AG09309 (cell line): ENCODE measurements around the gene APOA5.
"Not testable (repeated sequence)": the region's sequence is repeated elsewhere in the genome, so short reads cannot be mapped to it uniquely, and the experiment has no call there.

Experiments used
- DNase-seq: peaks from one replicate; pipeline ENCODE4 v3.0.0-alpha.2; 2010; ENCODE audit warnings: low read depth
- H3K4me3 ChIP-seq: 2 replicates; pipeline ENCODE4 v1.5.1; 2011; ENCODE audit warnings: mild to moderate bottlenecking, low read depth, low read length, moderate library complexity; ENCODE audit not compliant: control insufficient read depth
- CTCF ChIP-seq: IDR thresholded peaks from 2 replicates; pipeline ENCODE4 v1.5.1; 2011; ENCODE audit warnings: mild to moderate bottlenecking, low read depth, low read length, inconsistent platforms; ENCODE audit not compliant: insufficient read depth, control insufficient read depth; ENCODE audit errors: missing control alignments

The APOA5 gene

GRCh38 chr11:116835791-116836631, 44.3 kb upstream of the APOA5 start:
- peak; percentile 80 for DNase-seq
- peak overlapping the region; percentile 23 for H3K4me3 ChIP-seq
- peak; percentile 73 for TF ChIP-seq CTCF

GRCh38 chr11:116835042-116835772, 43.5 kb upstream of the APOA5 start:
- H3K4me3 ChIP-seq, result peak overlapping the region; percentile 23
- no peak for TF ChIP-seq CTCF
- DNase-seq, result no peak

GRCh38 chr11:116834535-116835041, 42.9 kb upstream of the APOA5 start:
- not testable (repeated sequence) for DNase-seq, H3K4me3 ChIP-seq

GRCh38 chr11:116833816-116834534, 42.3 kb upstream of the APOA5 start:
- no peak overlapping the region for H3K4me3 ChIP-seq
- no peak for DNase-seq
- TF ChIP-seq CTCF, result no peak

- H3K4me3 ChIP-seq, result no peak overlapping the region
- DNase-seq, result no peak
- no peak for TF ChIP-seq CTCF
Observed at GRCh38 chr11:116833491-116833815, 41.8 kb upstream of the APOA5 start.

- H3K4me3 ChIP-seq, result no peak overlapping the region
- no peak for TF ChIP-seq CTCF
- no peak for DNase-seq
Observed at GRCh38 chr11:116832350-116833290, 40.9 kb upstream of the APOA5 start.
